K562 (cell line): ENCODE data around the gene HRH4. TPM values are rescaled to one million over a fixed set of nuclear protein-coding genes. Genes with fewer than 3 reads are reported as not detected.

ENCODE experiments used
- ATAC-seq: fragments of 200-7000 bp; cut with Tn5 transposase; 3 replicates; pipeline ENCODE4 v1.9.1; 2020; ENCODE audit warnings: moderate library complexity
- BruUV-seq: library from RNA; stranded (reverse); fragments of 400-500 nt; replicated peaks from 2 replicates; lab custom pipeline; 2021; lab: Mats Ljungman, UMichigan
- CTCF ChIA-PET: fragments of 300-600 bp; formaldehyde crosslinking; extraction: SDS; loops from one replicate; lab custom pipeline; 2021; ENCODE audit warnings: low intra/inter-chr PET ratio; lab: Yijun Ruan, JAX
- POLR2A ChIA-PET: fragments of 300-600, 350-650 bp; sonication (Branson Sonifier 250); formaldehyde crosslinking; extraction: SDS; loops from one replicate; lab custom pipeline; 2021; ENCODE audit warnings: antibody characterized with exemption, inconsistent platforms; lab: Yijun Ruan, JAX
- DNase-seq, 4 experiments: peaks; one replicate each; pipeline versions ENCODE4 v3.0.0 to v3.0.0-alpha.2; 2011 to 2018; ENCODE audit warnings: low spot score in 3 of 4, mixed read lengths in 3 of 4; ENCODE audit errors: extremely low read depth in 1 of 4
- FAIRE-seq: peaks from 2 replicates; lab custom pipeline; 2011; peaks lifted over from hg19 to GRCh38; lab: Jason Lieb, UNC
- H2AFZ ChIP-seq: 2 replicates; pipeline ENCODE4 v1.6.0; 2011; ENCODE audit warnings: low read depth, low read length, control low read depth, inconsistent platforms
- H3K27ac ChIP-seq: fragments of 200-600 bp; 3 replicates; pipeline ENCODE4 v1.8.0; 2011; ENCODE audit warnings: low read depth, mild to moderate bottlenecking, control low read depth, inconsistent platforms, low read length, moderate library complexity, mixed read lengths; ENCODE audit errors: extremely low read depth
- H3K27me3 ChIP-seq, 2 experiments: fragments of 300-600 bp in 1 of 2; 2 replicates in 1 of 2; 3 replicates in 1 of 2; pipeline versions ENCODE4 v1.6.0 to v1.8.0; 2011; ENCODE audit warnings: inconsistent platforms in 2 of 2, low read length in 2 of 2, mild to moderate bottlenecking in 1 of 2, mixed read lengths in 1 of 2, moderate library complexity in 1 of 2; ENCODE audit not compliant: control insufficient read depth in 2 of 2, insufficient read depth in 2 of 2
- H3K36me3 ChIP-seq: fragments of 300-600 bp; 3 replicates; pipeline ENCODE4 v1.8.0; 2011; ENCODE audit warnings: mild to moderate bottlenecking, low read length, inconsistent platforms; ENCODE audit not compliant: control insufficient read depth, insufficient read depth
- H3K4me1 ChIP-seq, 2 experiments: fragments of 200-600 bp in 1 of 2; replicated peaks in 1 of 2; 2 replicates in 1 of 2; 3 replicates in 1 of 2; pipeline versions ENCODE4 v1.5.1 to v1.8.0; 2011; ENCODE audit warnings: inconsistent platforms in 2 of 2, low read length in 2 of 2, mild to moderate bottlenecking in 1 of 2, mixed read lengths in 1 of 2, moderate library complexity in 1 of 2; ENCODE audit not compliant: control insufficient read depth in 2 of 2, insufficient read depth in 2 of 2
- H3K4me2 ChIP-seq: 2 replicates; pipeline ENCODE4 v1.6.1; 2011; ENCODE audit warnings: low read length, control low read depth, inconsistent platforms, mixed read lengths; ENCODE audit not compliant: insufficient read depth
- H3K4me3 ChIP-seq: fragments of 200-600 bp; sonication (generic), shearing (Covaris generic); 2 replicates; pipeline ENCODE4 v1.5.1; 2016; ENCODE audit warnings: control low read depth, inconsistent platforms
- H3K79me2 ChIP-seq: fragments of 200-600 bp; 3 replicates; pipeline ENCODE4 v1.8.0; 2011; ENCODE audit warnings: low read length, inconsistent platforms; ENCODE audit not compliant: control insufficient read depth, insufficient read depth
- H3K9ac ChIP-seq, 2 experiments: 2 replicates each; pipeline versions ENCODE4 v1.6.0 to v1.6.1; 2011; ENCODE audit warnings: low read depth in 2 of 2, low read length in 2 of 2, control low read depth in 1 of 2, inconsistent platforms in 1 of 2, mild to moderate bottlenecking in 1 of 2, mixed read lengths in 1 of 2; ENCODE audit not compliant: insufficient read depth in 1 of 2
- H3K9me1 ChIP-seq: one replicate; pipeline ENCODE4 v1.6.0; 2011; ENCODE audit warnings: inconsistent platforms, mild to moderate bottlenecking, low read length, moderate library complexity; ENCODE audit not compliant: control insufficient read depth, insufficient read depth
- H3K9me3 ChIP-seq: replicated peaks from 2 replicates; pipeline ENCODE4 v1.5.1; 2011; ENCODE audit warnings: low read depth, low read length, inconsistent platforms; ENCODE audit not compliant: control insufficient read depth, insufficient read depth
- H4K20me1 ChIP-seq: replicated peaks from 2 replicates; pipeline ENCODE4 v1.6.1; 2011; ENCODE audit warnings: low read length, inconsistent platforms, mixed read lengths; ENCODE audit not compliant: control insufficient read depth, insufficient read depth
- ELF1 ChIP-seq: fragments of 200-800 bp; sonication (Bioruptor generic); IDR thresholded peaks from 2 replicates; pipeline ENCODE4 v1.6.1; 2016; ENCODE audit warnings: missing genetic modification characterization, missing compliant biosample characterization
- RUNX1 ChIP-seq: sonication (generic); IDR thresholded peaks from 2 replicates; pipeline ENCODE4 v1.6.1; 2016; ENCODE audit warnings: antibody characterized with exemption, low read depth
- ZNF184 ChIP-seq: sonication (generic); formaldehyde crosslinking; IDR thresholded peaks from 2 replicates; pipeline ENCODE4 v1.5.0; 2020; ENCODE audit warnings: missing genetic modification reagents
- ZNF239 ChIP-seq: fragments of 250-450 bp; sonication (Bioruptor Pico); IDR thresholded peaks from 2 replicates; pipeline ENCODE4 v1.4.0; 2020; ENCODE audit warnings: mild to moderate bottlenecking
- ZNF395 ChIP-seq: fragments of 200-800 bp; sonication (Bioruptor generic); IDR thresholded peaks from 2 replicates; pipeline ENCODE4 v1.6.1; 2017; ENCODE audit warnings: missing genetic modification characterization, missing compliant biosample characterization
- WGBS: fragments of 100-300 bp; shearing (Covaris generic); methylation state at CpG from one replicate; pipeline ENCODE4 v1.1.6; 2016; ENCODE audit warnings: low coverage, mixed read lengths; ENCODE audit not compliant: insufficient coverage; ENCODE audit errors: missing lambda C conversion rate; 5-methylcytosine and 5-hydroxymethylcytosine counted together
- in situ Hi-C: fragments of 300-500 bp; cut with MboI; formaldehyde crosslinking; loops from 4 replicates; pipeline ENCODE4 v1.15.0; 2018; ENCODE audit warnings: inconsistent platforms, mixed read lengths
- intact Hi-C: fragments of 100-400 bp; cut with micrococcal nuclease; formaldehyde crosslinking; loops from 2 replicates; pipeline ENCODE4 v1.14.2; 2022
- polyA plus RNA-seq, 8 experiments: library from polyadenylated mRNA; depleted of rRNA in 4 of 8; stranded (reverse) in 5 of 8; unstranded in 3 of 8; fragments of >200 nt; fragmentation: Nextera tagmentation in 2 of 8; fragmentation: Illumina TruSeq in 1 of 8; extraction: Ambion mirVana in 2 of 8; extraction: Trizol in 1 of 8; gene quantifications; 2 replicates each; pipeline versions ENCODE4 v1.2.1 to v1.2.3, GENCODE V29; 2011 to 2014; ENCODE audit warnings: inconsistent platforms in 1 of 8, missing spikeins in 1 of 8
- total RNA-seq, 7 experiments: library from RNA; depleted of rRNA in 6 of 7; stranded (reverse); fragments of >200 nt in 6 of 7; fragmentation: Illumina TruSeq in 2 of 7; extraction: Trizol in 2 of 7; gene quantifications; 2 replicates each; pipeline versions ENCODE4 v1.2.1 to v1.2.3, GENCODE V29; 2011 to 2021; ENCODE audit warnings: low replicate concordance in 1 of 7

Gene HRH4
- total and polyA plus RNA-seq, 9 of the 15 experiments (the other 6 are each of a cell fraction or from before 2014, with no cell fraction given), result not detected

- 2% methylated on average over 6 of the region's 6 CpGs for WGBS
- in situ Hi-C loops (no loop called here), intact Hi-C loops (no loop called here)
- CTCF ChIA-PET, result no interaction called here
- Histone ChIP-seq H3K4me1 (no peaks in the 10 kb centered on the region), H4K20me1 (no peaks in the 10 kb centered on the region), H3K27ac (no peak overlapping the region), H3K4me3 (no peak overlapping the region), H2AFZ (no peak overlapping the region), H3K79me2 (no peaks in the 10 kb centered on the region), H3K9me3 (no peaks in the 10 kb centered on the region), H3K9me1 (no peaks in the 10 kb centered on the region), H3K36me3 (no peaks in the 10 kb centered on the region)
- FAIRE-seq (no peak), ATAC-seq (no peak)
- POLR2A ChIA-PET, result no interaction called here
- no TSS peak for BruUV-seq
- TF ChIP-seq RUNX1 (no peak), ZNF395 (no peak), ZNF184 (CRISPR knock-in tag) (no peak), ELF1 (no peak), ZNF239 (CRISPR knock-in tag) (no peak)
- TF ChIP-seq, all 486 proteins: peak for 0
- Histone ChIP-seq H3K4me2 (no peak overlapping the region), H3K9ac (no peak overlapping the region), H3K27me3 (peaks cover 0 to 7% of the 10 kb centered on the region in 2 experiments; a peak in 2 of 5 replicates)
- no peak for DNase-seq
These were observed 40.3 kb downstream of the HRH4 start for GRCh38 chr18:24500766-24501165.
